GM19395 (cell line): ENCODE data around the gene SMIM41.

Source experiments
- ATAC-seq: cut with Tn5 transposase; IDR thresholded peaks from one replicate; pipeline ENCODE4 v1.9.1; 2021; ENCODE audit warnings: mild to moderate bottlenecking, moderate library complexity; ENCODE audit not compliant: unreplicated experiment

The SMIM41 gene

GRCh38 chr12:52145228-52146088 is 66.0 kb downstream of the SMIM41 start:
- ATAC-seq, result no peak

- ATAC-seq, result no peak
These were observed 66.8 kb downstream of the SMIM41 start for GRCh38 chr12:52146089-52146821.

GRCh38 chr12:52146822-52147366 is 67.4 kb downstream of the SMIM41 start:
- no peak for ATAC-seq

- ATAC-seq, result no peak
These were observed 68.0 kb downstream of the SMIM41 start for GRCh38 chr12:52147367-52147963.

- ATAC-seq, result no peak
These were observed 68.5 kb downstream of the SMIM41 start for GRCh38 chr12:52147964-52148463.

GRCh38 chr12:52148464-52149181 is 69.1 kb downstream of the SMIM41 start:
- no peak for ATAC-seq

- ATAC-seq, result no peak
These were observed 69.7 kb downstream of the SMIM41 start for GRCh38 chr12:52149182-52149641.

GRCh38 chr12:52149651-52150241 is 70.2 kb downstream of the SMIM41 start:
- ATAC-seq, result no peak

- no peak for ATAC-seq
These were observed 71.8 kb downstream of the SMIM41 start for GRCh38 chr12:52151153-52151836.

GRCh38 chr12:52151837-52152783 is 72.6 kb downstream of the SMIM41 start:
- no peak for ATAC-seq

- ATAC-seq, result no peak
These were observed 73.4 kb downstream of the SMIM41 start for GRCh38 chr12:52152905-52153317.

GRCh38 chr12:52155048-52155868 is 75.8 kb downstream of the SMIM41 start:
- ATAC-seq, result no peak

- no peak for ATAC-seq
These were observed 76.8 kb downstream of the SMIM41 start for GRCh38 chr12:52156311-52156710.

- ATAC-seq, result no peak
These were observed 77.5 kb downstream of the SMIM41 start for GRCh38 chr12:52156757-52157565.

GRCh38 chr12:52157566-52158150 is 78.2 kb downstream of the SMIM41 start:
- no peak for ATAC-seq
